SK-N-SH (cell line): ENCODE measurements around the gene ANLN. TPM values are rescaled to one million over a fixed set of nuclear protein-coding genes. Genes with fewer than 3 reads are reported as not detected.

Experiments
- CTCF ChIA-PET: fragments of 300-600, 350-600 bp; formaldehyde crosslinking; extraction: SDS; loops from one replicate; lab custom pipeline; 2021; lab: Yijun Ruan, JAX
- POLR2A ChIA-PET: fragments of 350-600 bp; sonication (Branson Sonifier 250); formaldehyde crosslinking; extraction: SDS; loops from one replicate; lab custom pipeline; 2020; ENCODE audit warnings: antibody characterized with exemption, inconsistent platforms; lab: Yijun Ruan, JAX
- DNase-seq: peaks from one replicate; pipeline ENCODE4 v3.0.0; 2012
- H2AFZ ChIP-seq: fragments of 200-600 bp; sonication (generic); 2 replicates; pipeline ENCODE4 v1.8.1; 2016; ENCODE audit warnings: antibody characterized with exemption, mild to moderate bottlenecking, low read depth
- H3F3A ChIP-seq: fragments of 200-600 bp; sonication (generic); replicated peaks from 2 replicates; pipeline ENCODE3; 2016; ENCODE audit warnings: antibody characterized with exemption, mild to moderate bottlenecking; ENCODE audit not compliant: insufficient read depth
- H3K27ac ChIP-seq, 2 experiments: fragments of 200-500 bp in 1 of 2; fragments of 200-600 bp in 1 of 2; sonication (Bioruptor generic) in 1 of 2; sonication (generic), shearing (Covaris generic) in 1 of 2; 2 replicates each; pipeline versions ENCODE4 v1.5.1 to v1.6.1; 2014 to 2016; ENCODE audit warnings: low read depth in 2 of 2, inconsistent platforms in 1 of 2, low read length in 1 of 2, mild to moderate bottlenecking in 1 of 2, mixed read lengths in 1 of 2
- H3K27me3 ChIP-seq: fragments of 200-600 bp; sonication (generic), shearing (Covaris generic); 2 replicates; pipeline ENCODE4 v1.6.1; 2016; ENCODE audit warnings: mixed run types; ENCODE audit not compliant: insufficient read depth
- H3K36me3 ChIP-seq, 2 experiments: fragments of 200-500 bp in 1 of 2; fragments of 200-600 bp in 1 of 2; sonication (Bioruptor generic) in 1 of 2; sonication (generic) in 1 of 2; replicated peaks in 1 of 2; 2 replicates each; pipeline versions ENCODE3 to v1.5.1; 2014 to 2016; ENCODE audit warnings: low read length in 1 of 2, mild to moderate bottlenecking in 1 of 2; ENCODE audit not compliant: insufficient read depth in 2 of 2, control insufficient read depth in 1 of 2
- H3K4me1 ChIP-seq, 2 experiments: fragments of 200-500 bp in 1 of 2; fragments of 200-600 bp in 1 of 2; sonication (Bioruptor generic) in 1 of 2; sonication (generic), shearing (Covaris generic) in 1 of 2; 2 replicates each; pipeline versions ENCODE4 v1.5.1 to v1.6.1; 2014 to 2016; ENCODE audit warnings: low read depth in 1 of 2, low read length in 1 of 2, mixed run types in 1 of 2; ENCODE audit not compliant: insufficient read depth in 2 of 2, control insufficient read depth in 1 of 2
- H3K4me2 ChIP-seq: fragments of 200-600 bp; sonication (generic), shearing (Covaris generic); 2 replicates; pipeline ENCODE4 v1.6.1; 2017; ENCODE audit warnings: mixed run types
- H3K4me3 ChIP-seq, 2 experiments: fragments of 200-500 bp in 1 of 2; fragments of 200-600 bp in 1 of 2; sonication (Bioruptor generic) in 1 of 2; sonication (generic), shearing (Covaris generic) in 1 of 2; 2 replicates each; pipeline versions ENCODE4 v1.5.1 to v1.8.1; 2014 to 2016; ENCODE audit warnings: low read depth in 2 of 2, inconsistent platforms in 1 of 2, low read length in 1 of 2, mild to moderate bottlenecking in 1 of 2, mixed read lengths in 1 of 2, moderate library complexity in 1 of 2
- H3K79me2 ChIP-seq: fragments of 200-600 bp; sonication (generic); 2 replicates; pipeline ENCODE4 v1.8.1; 2017; ENCODE audit warnings: mild to moderate bottlenecking; ENCODE audit not compliant: insufficient read depth
- H3K9ac ChIP-seq: fragments of 200-600 bp; sonication (generic); 2 replicates; pipeline ENCODE4 v1.6.1; 2017; ENCODE audit warnings: mixed run types
- H3K9me2 ChIP-seq: fragments of 200-600 bp; sonication (generic); 2 replicates; pipeline ENCODE4 v1.6.1; 2017; ENCODE audit warnings: mixed run types
- H3K9me3 ChIP-seq: fragments of 200-600 bp; sonication (generic); 2 replicates; pipeline ENCODE4 v1.6.1; 2017; ENCODE audit warnings: mixed run types, mild to moderate bottlenecking, moderate library complexity
- H4K20me1 ChIP-seq: fragments of 200-600 bp; sonication (generic); 2 replicates; pipeline ENCODE4 v1.6.1; 2017; ENCODE audit warnings: mild to moderate bottlenecking, mixed run types; ENCODE audit not compliant: insufficient read depth
- JUND ChIP-seq: IDR thresholded peaks from 2 replicates; pipeline ENCODE4 v1.4.0; 2012
- MAX ChIP-seq: IDR thresholded peaks from 2 replicates; pipeline ENCODE4 v1.4.0; 2012; ENCODE audit warnings: low read depth
- PBX3 ChIP-seq: IDR thresholded peaks from 2 replicates; pipeline ENCODE4; 2012
- POLR2AphosphoS5 ChIP-seq: IDR thresholded peaks from 2 replicates; pipeline ENCODE4 v1.6.1; 2012; ENCODE audit warnings: low read depth, low read length
- RAD21 ChIP-seq: IDR thresholded peaks from 2 replicates; pipeline ENCODE4 v1.6.1; 2012; ENCODE audit warnings: mild to moderate bottlenecking, low read length
- RCOR1 ChIP-seq: fragments of 150-350 bp; IDR thresholded peaks from 2 replicates; pipeline ENCODE4 v1.6.1; 2017; ENCODE audit warnings: antibody characterized with exemption, low read length
- SIN3A ChIP-seq: IDR thresholded peaks from 2 replicates; pipeline ENCODE4 v1.6.1; 2012; ENCODE audit warnings: low read depth, mild to moderate bottlenecking, low read length, moderate library complexity, borderline replicate concordance
- TEAD4 ChIP-seq: IDR thresholded peaks from 2 replicates; pipeline ENCODE4 v1.4.0; 2012; ENCODE audit warnings: mild to moderate bottlenecking, borderline replicate concordance; ENCODE audit not compliant: insufficient read depth
- WGBS: methylation state at CpG from one replicate; pipeline ENCODE4 v1.1.6; 2017; ENCODE audit warnings: low lambda C conversion rate; 5-methylcytosine and 5-hydroxymethylcytosine counted together
- polyA plus RNA-seq, 3 experiments: library from polyadenylated mRNA; depleted of rRNA; stranded (reverse); fragments of >200 nt; gene quantifications; 2 replicates each; pipeline ENCODE4 v1.2.3, GENCODE V29; 2012
- TF ChIP-seq, protein P1 (sequence below): IDR thresholded peaks from 2 replicates; pipeline ENCODE4 v1.4.0; 2012; ENCODE audit warnings: low read depth, borderline replicate concordance
- TF ChIP-seq, protein P2 (sequence below): fragments of 200-600 bp; sonication (generic); IDR thresholded peaks from 2 replicates; pipeline ENCODE4 v1.6.1; 2017; ENCODE audit warnings: antibody characterized with exemption, mild to moderate bottlenecking, moderate library complexity
- TF ChIP-seq, protein P3 (sequence below): fragments of 150-350 bp; IDR thresholded peaks from 2 replicates; pipeline ENCODE4 v1.6.1; 2016; ENCODE audit warnings: mild to moderate bottlenecking, low read depth, low read length

ANLN gene
- polyA plus RNA-seq, 1 of the 3 experiments (the other 2 are of a cell fraction) = 17.1 TPM

GRCh38 chr7:36403452-36403851 is 13.8 kb downstream of the ANLN start:
- CTCF ChIA-PET = interaction anchor here (1.1 kb wide), 1 partner anchor 11 kb away, joined by 4 read pairs; no protein-coding TSS in a partner anchor

More at GRCh38 chr7:36403452-36403851, 13.8 kb downstream of the ANLN start:
- peaks cover 9% of the 10 kb centered on the region; the same call in 1 of the 2 replicates for H4K20me1 ChIP-seq
- H3K9me3 ChIP-seq = no peaks in the 10 kb centered on the region
- no peaks in the 10 kb centered on the region for H3K27me3 ChIP-seq
- 98% methylated on average over 7 of the region's 7 CpGs for WGBS
- no peak for DNase-seq
- H2AFZ ChIP-seq = no peak overlapping the region
- H3K4me3 ChIP-seq = no peak overlapping the region
- H3K4me2 ChIP-seq = no peak overlapping the region
- H3K9ac ChIP-seq = no peak overlapping the region
- H3K9me2 ChIP-seq = no peaks in the 10 kb centered on the region
- peaks cover 22 to 35% of the 10 kb centered on the region in 2 experiments for H3K36me3 ChIP-seq
- TF ChIP-seq, protein P1, sequence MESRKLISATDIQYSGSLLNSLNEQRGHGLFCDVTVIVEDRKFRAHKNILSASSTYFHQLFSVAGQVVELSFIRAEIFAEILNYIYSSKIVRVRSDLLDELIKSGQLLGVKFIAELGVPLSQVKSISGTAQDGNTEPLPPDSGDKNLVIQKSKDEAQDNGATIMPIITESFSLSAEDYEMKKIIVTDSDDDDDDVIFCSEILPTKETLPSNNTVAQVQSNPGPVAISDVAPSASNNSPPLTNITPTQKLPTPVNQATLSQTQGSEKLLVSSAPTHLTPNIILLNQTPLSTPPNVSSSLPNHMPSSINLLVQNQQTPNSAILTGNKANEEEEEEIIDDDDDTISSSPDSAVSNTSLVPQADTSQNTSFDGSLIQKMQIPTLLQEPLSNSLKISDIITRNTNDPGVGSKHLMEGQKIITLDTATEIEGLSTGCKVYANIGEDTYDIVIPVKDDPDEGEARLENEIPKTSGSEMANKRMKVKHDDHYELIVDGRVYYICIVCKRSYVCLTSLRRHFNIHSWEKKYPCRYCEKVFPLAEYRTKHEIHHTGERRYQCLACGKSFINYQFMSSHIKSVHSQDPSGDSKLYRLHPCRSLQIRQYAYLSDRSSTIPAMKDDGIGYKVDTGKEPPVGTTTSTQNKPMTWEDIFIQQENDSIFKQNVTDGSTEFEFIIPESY = no peak
- TF ChIP-seq SIN3A = no peak
- no peak for TF ChIP-seq POLR2AphosphoS5
- TF ChIP-seq MAX = no peak
- TF ChIP-seq, protein P2, sequence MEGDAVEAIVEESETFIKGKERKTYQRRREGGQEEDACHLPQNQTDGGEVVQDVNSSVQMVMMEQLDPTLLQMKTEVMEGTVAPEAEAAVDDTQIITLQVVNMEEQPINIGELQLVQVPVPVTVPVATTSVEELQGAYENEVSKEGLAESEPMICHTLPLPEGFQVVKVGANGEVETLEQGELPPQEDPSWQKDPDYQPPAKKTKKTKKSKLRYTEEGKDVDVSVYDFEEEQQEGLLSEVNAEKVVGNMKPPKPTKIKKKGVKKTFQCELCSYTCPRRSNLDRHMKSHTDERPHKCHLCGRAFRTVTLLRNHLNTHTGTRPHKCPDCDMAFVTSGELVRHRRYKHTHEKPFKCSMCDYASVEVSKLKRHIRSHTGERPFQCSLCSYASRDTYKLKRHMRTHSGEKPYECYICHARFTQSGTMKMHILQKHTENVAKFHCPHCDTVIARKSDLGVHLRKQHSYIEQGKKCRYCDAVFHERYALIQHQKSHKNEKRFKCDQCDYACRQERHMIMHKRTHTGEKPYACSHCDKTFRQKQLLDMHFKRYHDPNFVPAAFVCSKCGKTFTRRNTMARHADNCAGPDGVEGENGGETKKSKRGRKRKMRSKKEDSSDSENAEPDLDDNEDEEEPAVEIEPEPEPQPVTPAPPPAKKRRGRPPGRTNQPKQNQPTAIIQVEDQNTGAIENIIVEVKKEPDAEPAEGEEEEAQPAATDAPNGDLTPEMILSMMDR = no peak
- no peak for TF ChIP-seq RCOR1
- TF ChIP-seq TEAD4 = no peak
- no peak for TF ChIP-seq RAD21
- TF ChIP-seq PBX3 = no peak
- TF ChIP-seq JUND = no peak
- TF ChIP-seq, protein P3, sequence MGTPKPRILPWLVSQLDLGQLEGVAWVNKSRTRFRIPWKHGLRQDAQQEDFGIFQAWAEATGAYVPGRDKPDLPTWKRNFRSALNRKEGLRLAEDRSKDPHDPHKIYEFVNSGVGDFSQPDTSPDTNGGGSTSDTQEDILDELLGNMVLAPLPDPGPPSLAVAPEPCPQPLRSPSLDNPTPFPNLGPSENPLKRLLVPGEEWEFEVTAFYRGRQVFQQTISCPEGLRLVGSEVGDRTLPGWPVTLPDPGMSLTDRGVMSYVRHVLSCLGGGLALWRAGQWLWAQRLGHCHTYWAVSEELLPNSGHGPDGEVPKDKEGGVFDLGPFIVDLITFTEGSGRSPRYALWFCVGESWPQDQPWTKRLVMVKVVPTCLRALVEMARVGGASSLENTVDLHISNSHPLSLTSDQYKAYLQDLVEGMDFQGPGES = no peak
- peaks cover 13 to 26% of the 10 kb centered on the region in 2 experiments; a peak in 3 of 4 replicates for H3K4me1 ChIP-seq
- H3K27ac ChIP-seq = no peak overlapping the region
- peaks cover 17% of the 10 kb centered on the region for H3F3A ChIP-seq
- POLR2A ChIA-PET = no interaction called here
- peaks cover 100% of the 10 kb centered on the region for H3K79me2 ChIP-seq
